GM18861 (cell line): ENCODE measurements around the gene TEX19.
"Not testable (repeated sequence)": the region's sequence is repeated elsewhere in the genome, so short reads cannot be mapped to it uniquely, and the experiment has no call there.

Experiments used
- ATAC-seq: cut with Tn5 transposase; IDR thresholded peaks from one replicate; pipeline ENCODE4 v1.9.1; 2021; ENCODE audit not compliant: unreplicated experiment

The TEX19 gene

DNA sequence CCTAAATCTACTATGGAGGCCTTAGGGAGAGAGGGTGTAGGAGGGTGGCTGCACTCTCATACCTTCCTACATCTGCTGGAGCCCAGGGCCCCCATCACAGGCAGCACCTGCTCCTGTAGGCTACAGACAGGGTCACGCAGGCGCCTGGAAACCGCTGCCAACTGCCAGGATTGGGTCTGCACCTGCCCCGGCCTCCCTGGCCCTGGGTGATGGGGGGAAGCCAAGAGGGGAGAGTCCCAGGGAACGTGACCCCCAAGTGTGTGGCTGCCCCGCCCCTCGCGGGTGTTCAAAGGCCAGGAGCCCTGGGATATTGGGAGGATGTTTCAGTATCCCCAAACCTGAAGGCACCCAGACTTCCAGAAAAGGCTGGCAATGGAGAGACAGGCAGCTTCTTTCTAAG, 5.6 kb upstream of the TEX19 start:
- no peak for ATAC-seq

- ATAC-seq, result no peak
Observed at GRCh38 chr17:82354804-82355308, 4.2 kb upstream of the TEX19 start.

- ATAC-seq, result no peak
Observed at GRCh38 chr17:82355770-82356427, 3.1 kb upstream of the TEX19 start.

- ATAC-seq, result no peak
Observed at GRCh38 chr17:82356845-82357355, 2.1 kb upstream of the TEX19 start.

- no peak for ATAC-seq
Observed at GRCh38 chr17:82357394-82357793, 1.7 kb upstream of the TEX19 start.

GRCh38 chr17:82359451-82360074, 516 bp downstream of the TEX19 start:
- ATAC-seq, result not testable (repeated sequence)

- no peak for ATAC-seq
Observed at GRCh38 chr17:82361885-82362633, 3.0 kb downstream of the TEX19 start.

- ATAC-seq, result no peak
Observed at GRCh38 chr17:82365606-82366295, 6.7 kb downstream of the TEX19 start.

DNA sequence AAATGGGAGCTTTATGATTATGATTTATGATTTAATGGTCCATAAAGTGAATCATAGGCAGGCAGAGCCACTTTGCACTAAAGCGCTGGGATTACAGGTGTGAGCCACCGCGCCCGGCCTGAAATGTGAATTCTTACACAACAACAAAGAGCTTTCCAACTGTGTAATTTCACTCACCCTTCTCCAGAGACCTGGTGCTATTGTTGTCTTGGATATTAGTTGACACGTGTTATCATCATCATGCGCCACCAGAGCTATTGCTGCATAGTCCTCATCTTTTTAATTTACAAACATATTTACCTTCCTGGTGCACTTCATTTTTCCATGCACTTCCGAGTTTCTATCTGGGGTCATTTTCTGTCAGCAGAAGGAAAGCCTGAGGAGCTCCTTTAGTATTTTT, 7.7 kb downstream of the TEX19 start:
- no peak for ATAC-seq

GRCh38 chr17:82367724-82368524, 8.9 kb downstream of the TEX19 start:
- ATAC-seq, result no peak

GRCh38 chr17:82369211-82369610, 10.2 kb downstream of the TEX19 start:
- ATAC-seq, result no peak

GRCh38 chr17:82370471-82371332, 11.7 kb downstream of the TEX19 start:
- ATAC-seq, result peak; percentile 51

DNA sequence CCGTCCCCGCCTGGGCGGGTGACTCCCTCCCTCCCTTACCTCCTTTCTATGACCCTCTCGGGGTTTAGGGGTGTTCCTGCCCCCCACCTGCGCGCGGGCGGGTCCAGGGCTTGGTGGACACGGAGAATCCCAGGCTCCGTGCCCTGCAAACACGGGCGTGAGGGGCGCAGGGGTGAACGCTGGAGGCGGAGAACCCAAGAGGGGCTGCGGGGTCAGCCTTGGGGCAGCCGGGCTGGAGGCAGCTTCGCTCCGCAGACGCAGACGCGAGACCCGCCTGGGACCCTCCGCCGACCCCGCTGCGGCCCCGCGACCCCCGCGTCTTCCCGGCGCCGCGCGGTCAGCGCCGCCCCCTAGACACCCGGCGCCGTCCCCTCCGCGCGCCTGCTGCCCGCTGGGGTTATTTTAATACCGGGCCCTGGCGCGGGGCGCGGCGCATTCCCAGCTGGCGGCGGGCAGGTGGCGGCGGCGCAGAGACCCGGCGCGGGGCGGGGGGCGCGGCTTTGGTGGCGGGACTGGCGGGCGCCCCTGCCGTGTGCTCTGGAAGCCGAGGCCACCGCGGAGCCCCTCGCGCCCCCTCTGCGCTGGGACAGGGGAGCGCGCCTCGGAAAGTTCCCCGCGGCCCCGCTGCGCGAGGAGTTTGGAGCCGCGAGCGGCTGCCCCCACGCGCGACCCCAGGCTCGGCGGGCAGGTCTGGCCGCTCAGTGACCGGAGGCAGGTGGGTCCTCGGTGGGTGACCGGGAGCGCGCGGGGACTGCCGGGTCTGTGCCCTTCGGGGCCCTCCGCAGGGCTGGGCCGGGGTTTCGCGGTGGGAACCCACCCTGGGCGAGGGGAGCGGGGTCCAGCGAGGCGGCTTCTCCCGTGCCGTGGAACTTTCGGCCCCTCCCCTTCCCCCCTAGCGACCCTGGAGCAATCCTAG, 12.5 kb downstream of the TEX19 start, which contains the start of gene UTS2R:
Gene UTS2R (plus strand): TSS at position 433 of the 916 bp plus-strand sequence. CDS start 2,560 bp downstream, outside the sequence.
- no peak for ATAC-seq

DNA sequence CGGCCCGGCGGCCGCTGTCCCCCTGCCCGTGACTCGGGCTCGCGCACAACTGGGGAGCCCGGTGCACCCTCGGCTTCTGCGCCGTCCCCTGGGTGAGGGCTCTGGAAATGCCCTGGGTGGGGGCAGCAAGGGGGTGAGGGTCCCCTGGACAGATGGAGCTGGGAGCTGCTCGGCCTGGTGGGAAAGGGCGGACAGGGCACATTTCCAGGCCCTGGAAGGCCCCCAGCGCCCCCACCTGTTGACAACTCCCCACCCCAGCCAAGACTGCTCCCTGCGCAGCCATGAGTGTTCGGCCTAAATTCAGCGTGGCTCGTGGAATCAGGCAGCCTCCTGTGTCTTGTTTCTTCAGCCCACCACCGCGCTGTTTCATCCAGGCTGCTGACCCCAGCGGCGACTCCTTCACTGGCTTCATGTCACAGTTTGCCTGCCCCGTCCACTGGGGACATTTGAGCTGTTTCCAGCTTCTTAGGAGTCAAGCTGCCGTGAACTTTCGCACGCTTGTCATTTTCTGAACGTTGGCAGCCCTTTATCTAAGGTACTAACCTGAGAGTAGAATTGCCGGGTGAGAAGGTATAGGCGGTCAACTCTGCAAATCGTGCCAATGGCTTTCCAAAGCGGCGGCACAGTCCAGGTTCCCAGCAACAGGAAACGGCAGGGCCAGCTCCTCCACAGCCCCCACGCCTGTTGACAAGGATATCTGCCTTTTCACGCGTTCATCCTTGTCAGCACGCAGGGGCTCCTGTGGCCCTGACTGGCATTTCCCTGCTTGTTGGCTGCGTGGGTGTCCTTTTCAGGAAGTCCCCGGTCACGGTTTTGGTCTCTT, 13.4 kb downstream of the TEX19 start:
- no peak for ATAC-seq

DNA sequence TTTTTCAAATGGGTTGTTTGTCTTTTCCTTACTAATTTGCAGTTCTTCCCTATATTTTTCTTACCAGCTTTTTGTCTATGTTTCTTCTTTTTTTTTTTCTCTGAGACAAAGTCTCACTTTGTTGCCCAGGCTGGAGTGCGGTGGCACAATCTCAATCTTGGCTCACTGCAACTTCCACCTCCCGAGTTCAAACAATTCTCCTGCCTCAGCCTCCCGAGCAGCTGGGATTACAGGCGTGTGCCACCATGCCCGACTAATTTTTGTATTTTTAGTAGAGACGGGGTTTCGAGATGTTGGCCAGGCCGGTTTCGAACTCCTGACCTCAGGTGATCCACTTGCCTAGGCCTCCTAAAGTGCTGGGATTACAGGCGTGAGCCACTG, 14.0 kb downstream of the TEX19 start:
- not testable (repeated sequence) for ATAC-seq

GRCh38 chr17:82373731-82374625, 14.9 kb downstream of the TEX19 start:
- no peak for ATAC-seq
